HG03457 (cell line): ENCODE data around the gene LSM7.
"Not testable (repeated sequence)": the region's sequence is repeated elsewhere in the genome, so short reads cannot be mapped to it uniquely, and the experiment has no call there.

Experiments used
- ATAC-seq: cut with Tn5 transposase; IDR thresholded peaks from one replicate; pipeline ENCODE4 v1.9.1; 2021; ENCODE audit warnings: moderate number of reproducible peaks; ENCODE audit not compliant: unreplicated experiment

Gene LSM7

DNA sequence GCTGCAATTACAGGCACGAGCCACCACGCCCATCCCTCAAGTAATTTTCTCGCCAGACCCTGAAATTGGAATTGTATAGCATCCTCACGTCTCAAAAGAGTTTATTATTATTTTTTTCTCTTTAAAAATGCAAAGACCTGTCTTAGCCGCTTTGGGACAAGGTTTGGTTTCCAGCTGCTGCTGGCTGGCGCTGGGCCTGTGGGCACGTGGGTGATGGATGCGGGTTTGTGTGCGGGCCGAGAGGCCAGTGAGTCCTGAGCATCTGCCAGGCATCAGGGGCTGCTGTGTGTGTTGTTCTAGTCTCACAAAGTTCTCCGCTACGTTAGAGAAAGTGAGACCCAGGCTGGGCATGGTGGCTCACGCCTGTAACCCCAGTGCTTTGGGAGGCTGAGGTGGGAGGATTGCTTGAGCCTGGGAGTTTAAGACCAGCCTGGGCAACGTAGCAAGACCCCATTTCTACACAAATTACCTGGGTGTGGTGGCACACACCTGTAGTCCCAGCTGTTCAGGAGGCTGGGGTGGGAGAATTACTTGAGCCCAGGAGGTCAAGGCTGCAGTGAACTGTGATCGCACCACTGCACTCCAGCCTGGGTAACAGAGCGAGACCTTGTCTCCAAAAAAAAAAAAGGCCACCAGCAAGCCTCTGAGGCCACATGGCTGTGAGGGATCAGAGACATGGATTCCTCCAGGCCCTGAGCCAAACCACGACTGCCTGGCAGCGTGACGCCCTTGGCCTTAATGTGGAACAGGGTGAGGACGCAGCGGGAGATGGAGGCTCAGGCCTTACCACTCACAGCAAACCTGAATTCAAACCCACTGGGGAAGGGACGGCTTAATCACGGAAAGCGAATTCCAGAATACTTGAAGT is 27.0 kb upstream of the LSM7 start:
- ATAC-seq = no peak

DNA sequence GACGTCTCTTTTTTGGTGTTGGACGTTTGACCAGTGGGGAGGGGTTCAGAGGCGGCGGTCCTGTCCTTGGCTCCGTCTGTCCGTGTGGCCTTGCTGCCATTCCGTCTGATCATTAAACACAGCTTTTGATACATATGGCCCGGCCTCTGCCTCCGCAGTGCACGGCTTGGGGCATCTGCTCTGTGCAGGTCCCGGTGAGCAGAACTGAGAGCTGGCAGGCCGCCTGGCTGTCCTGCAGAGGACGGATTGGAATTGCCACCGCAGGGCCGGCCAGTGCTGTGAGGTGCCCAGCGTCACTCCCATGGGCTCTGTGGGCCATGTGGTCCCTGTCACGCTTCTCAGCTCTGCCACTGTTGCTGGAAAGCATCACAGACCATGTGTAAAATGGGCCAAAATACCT is 26.3 kb upstream of the LSM7 start:
- ATAC-seq = no peak

DNA sequence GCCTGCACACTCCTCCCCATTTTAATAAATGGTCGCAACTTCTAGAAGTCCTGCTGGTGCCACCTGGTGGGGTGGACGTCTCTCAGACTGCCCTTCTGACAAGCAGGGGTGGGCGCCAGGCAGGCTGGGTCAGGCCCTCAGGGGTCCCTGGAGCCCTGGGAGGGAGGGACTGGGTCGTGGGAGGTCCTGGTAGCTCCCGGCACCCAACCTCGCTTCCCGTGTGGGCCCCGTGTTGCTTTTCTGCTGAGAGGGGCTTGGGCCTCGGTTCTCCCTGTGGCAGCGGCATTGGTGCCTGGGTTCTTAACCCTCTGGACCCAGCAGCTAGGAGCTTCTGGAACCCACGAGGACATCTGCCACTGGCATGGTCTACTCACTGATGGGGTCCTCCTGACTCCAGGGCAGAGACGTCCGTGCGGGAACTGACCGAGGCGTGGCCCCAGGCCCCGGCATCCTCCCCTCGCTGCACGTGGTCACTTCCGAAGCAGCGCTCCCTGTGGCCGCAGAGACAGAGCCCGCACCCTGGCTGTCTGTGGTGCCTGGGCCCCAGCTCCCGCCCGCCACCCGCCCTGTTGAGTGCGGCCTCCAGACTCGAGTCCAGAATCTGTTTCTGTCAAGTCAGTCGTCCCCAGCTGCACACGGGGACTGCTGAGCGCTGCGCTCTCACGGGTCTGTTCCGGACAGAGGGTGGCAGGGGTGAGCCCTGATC is 25.7 kb upstream of the LSM7 start:
- ATAC-seq = no peak

DNA sequence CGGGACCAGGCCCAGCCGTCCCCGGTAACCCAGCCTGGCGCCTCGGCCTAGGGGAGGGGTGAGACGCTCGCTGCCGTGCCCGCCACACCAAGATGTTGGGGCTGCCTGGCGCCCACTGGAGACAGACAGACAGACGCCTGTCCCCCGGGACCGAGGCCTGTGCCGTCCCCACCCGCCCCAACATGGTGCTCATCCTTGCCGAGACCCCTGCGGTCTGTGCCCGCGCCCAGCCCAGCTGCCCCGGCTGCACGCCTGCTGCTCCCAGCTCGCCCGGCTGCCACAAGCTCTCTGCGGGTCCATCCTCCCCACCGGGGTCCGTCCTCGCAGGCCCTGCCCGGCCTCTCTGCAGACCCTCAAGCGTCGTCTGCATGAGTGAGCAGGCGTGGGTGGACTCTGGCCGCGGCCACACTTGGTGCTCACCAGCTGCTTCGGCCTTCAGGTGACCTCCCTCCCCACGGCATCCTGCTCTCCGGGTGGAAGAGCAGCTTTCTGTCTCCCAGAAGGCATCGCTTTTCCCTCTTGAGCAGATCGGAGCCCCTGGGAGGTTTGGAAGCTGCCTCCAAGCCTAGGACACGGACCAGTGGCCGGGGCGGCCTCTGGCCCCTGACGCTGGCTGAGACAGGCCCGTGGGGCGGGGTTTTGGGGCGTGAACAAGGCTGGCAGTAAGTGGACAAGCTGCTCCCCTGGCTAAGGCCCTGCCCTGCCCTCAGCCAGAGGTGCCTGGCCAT is 24.9 kb upstream of the LSM7 start:
- no peak for ATAC-seq

DNA sequence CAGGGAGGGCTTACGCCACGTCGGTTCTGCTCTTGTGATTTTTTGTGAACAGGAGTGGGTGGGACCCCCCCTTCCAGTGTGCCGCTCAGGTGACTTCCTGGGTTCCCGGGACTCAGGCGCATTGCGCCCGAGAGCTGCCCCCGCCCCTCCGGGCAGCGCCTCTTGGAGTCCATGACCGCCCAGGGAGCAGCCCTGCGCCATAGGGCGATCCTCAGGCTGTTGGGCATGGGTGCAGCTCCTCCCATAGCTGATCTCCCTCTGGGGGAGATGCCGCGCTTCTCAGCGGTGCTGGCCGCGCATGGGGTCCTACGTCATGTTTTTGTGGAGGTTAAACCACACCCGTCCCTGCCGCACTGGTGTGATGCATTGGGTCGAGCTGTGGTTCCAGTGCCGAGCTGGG is 23.7 kb upstream of the LSM7 start:
- ATAC-seq = no peak

DNA sequence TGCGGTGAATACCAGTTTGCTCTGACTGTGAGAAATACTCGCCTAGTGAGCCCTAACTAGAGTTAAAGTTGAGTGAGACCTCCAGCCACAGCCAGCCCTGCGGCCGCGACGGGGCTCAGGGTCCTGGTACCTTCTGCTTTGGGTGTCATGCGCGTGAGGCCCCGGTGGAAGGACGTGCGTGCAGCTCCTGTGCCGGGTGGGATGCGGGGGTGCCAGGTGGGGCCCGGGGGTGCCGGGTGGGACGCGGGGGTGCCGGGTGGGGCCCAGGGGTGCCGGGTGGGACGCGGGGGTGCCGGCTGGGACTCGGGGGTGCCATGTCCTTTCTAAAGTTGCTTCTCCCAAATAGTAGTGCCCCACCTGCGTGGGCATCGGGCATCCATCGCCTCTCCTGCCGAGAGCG is 23.2 kb upstream of the LSM7 start:
- ATAC-seq = no peak

DNA sequence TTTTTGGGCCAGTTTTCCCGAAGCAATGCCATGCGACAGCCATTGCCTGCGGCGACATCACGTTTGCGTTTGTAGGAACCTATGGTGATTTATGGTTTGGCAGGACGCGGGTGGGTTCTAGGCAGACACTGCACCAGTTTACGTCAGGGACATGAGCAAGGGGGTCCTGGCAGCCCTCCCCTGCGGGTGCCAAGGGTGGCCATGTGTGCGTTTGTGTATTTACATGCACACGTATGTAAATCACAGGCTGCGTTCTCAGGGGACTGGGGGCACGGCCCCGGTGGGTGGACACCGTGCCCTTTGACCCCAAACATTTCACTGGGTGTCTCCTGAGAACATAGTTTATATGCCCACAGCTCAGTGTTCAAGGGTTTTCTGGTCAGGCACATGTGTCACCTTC is 22.3 kb upstream of the LSM7 start:
- no peak for ATAC-seq

DNA sequence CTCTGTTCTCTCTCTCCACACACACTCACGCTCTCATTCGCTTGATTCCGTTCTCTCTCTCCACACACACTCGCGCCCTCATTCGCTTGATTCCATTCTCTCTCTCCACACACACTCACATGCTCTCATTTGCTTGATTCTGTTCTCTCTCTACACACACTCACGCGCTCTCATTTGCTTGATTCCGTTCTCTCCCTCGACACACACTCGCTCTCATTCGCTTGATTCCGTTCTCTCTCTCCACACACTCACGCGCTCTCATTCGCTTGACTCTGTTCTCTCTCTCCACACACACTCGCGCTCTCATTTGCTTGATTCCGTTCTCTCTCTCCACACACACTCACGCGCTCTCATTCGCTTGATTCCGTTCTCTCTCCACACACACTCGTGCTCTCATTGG is 21.4 kb upstream of the LSM7 start:
- ATAC-seq = not testable (repeated sequence)

DNA sequence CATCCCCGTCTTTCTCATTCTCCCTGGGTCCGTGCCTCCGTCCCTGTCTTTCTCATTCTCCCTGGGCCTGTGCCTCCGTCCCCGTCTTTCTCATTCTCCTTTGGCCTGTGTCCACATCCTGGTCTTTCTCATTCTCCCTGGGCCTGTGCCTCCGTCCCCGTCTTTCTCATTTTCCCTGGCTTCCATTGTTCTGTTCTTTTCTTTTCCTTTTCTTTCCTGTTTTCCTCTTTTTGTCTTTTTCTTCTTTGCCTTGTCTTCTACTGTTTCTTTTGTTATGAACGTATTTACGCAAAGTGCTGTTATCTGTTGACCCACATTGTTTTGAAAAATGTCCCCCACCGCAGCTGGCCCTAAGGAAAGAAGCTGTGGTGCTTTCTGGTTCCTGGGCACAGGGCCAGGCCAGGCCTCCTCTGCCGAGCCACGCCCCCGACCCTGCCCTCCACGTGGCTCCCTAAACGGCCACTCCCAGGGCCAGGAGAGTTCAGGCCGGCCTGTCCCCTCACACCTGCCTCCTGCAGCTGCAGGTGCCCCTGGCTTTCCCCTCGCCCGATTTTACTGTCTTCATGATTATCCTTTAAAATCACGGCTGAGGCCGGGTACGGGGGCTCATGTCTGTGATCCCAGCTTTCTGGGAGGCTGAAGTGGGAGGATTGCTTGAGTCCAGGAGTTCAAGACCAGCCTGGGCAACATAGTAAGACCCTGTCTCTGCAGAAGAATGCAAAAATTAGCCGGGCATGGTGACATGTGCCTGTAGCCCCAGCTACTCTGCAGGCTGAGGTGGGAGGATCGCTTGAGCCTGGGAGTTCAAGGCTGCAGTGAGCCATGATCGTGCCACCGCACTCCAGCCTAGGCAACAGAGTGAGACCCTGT is 17.6 kb upstream of the LSM7 start:
- ATAC-seq = no peak

DNA sequence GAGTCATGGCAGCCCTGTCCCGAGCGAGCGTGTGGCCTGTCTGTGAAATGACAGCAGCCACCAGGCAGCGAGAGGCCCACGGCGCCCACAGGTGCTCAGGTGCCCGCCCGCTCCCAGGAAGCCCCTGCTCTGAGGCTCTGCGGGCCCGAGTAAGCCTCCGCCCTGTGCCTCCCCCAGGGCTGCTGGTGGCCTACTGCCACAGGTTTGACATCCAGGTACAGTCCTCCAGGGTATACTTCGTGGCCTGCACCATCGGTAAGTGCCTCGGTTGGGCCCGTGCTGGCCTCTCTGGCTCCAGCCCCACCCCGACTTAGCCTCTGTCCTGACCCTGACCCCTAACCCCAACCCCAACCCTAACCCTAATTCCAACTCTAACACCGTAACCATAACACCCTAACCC is 16.7 kb upstream of the LSM7 start:
- ATAC-seq = no peak

DNA sequence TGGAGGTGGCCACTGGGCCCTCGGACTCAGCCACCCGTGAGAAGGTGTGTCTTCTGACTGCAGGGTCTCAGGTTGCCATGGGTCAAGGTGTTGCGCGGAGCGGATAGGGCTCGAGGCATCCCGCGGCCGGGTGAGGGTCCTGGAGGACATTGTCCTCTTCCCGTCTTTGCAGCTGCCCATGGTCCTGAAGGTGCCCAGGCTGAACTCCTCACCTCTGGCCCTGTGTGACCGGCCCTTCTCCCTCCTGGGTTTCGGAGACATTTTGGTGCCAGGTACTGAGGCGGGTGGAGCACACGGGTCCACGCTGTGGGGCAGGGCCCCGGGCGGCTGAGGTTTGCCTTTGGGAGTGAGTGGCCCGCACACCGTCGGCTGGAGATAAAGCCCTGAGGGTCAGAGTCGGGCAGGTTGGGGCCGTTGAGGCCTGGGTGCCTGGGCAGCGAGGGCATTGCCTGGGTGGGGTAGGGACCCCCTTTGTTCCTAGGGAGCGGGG is 16.0 kb upstream of the LSM7 start:
- no peak for ATAC-seq

DNA sequence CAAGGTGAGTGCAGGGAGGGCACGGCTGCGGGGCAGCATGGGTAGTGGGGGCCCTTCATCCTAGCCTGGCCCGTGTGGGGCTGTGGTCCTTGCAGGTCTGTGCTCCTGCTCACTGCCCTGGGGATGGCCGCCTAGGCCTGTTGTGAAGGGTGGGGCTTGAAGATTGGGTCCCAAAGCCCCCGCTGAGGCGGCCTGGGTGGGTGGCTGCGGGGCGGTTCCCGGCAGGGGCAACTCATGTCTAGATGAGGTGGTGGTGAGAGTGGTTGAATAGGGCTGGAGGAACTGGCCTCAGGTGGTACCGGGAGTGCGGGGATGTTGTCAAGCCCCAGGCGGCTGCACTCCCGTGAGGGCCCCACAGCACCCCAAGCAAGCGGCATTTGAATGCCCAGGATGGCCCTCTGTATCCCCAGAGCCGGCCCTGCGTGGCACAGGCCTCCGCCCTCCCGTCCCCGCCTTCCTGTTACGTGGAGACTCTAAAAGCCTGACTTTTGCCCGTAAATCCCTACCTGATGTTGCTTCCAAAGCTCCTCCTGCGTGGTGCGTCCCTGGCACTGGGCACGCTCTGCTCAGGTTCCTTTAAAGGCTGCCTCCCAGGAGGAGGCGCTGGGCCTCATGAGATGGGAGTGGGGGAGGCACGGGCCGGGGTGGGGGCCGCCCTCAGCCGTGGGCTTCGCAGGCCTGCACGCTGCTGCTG is 15.1 kb upstream of the LSM7 start:
- ATAC-seq = no peak

DNA sequence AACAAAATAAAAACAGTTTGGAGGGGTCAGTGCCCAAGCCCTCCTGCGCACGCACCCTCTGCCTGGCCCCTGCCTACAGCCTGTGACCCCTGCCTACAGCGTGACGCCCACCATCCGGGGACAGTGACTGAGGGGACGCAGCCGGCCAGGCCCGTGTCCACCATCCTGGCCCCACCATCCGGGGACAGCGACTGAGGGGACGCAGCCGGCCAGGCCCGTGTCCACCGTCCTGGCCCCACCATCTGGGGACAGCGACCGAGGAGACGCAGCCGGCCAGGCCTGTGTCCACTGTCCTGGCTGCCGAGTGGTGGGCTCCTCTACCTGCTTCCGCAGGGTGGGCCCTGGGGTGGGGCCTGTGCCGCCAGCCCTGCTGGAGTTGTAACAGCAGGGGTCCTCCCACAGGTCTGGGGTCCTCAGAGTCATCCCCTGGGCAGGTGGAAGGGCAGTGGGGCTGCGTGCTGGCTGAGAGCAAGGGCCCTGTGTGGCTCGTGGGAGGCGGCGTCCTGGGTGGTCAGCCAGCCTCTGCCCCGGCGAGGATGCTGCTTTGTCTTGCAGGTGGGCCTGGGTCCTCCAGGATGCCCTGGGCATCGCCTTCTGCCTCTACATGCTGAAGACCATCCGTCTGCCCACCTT is 14.4 kb upstream of the LSM7 start:
- ATAC-seq = no peak

DNA sequence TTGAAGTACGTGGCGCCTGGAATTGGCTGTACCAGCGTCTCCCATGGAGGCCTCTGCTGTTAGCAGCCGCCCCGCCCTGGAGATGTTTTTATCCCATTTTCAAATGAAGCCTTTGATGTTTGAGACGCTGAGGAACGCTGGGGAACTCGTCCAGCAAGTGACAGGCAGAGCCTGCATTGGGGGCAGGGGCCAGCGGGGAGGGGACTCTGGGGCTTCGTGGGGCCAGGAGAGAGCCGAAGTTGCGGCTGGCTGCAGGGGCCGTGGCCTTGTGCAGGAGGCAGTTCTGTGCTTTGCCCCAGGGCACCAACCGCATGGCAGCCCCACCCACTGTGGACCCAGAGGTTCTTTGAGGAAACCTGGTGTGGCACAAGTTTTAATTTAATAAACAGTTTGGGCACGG is 13.6 kb upstream of the LSM7 start:
- ATAC-seq = no peak

DNA sequence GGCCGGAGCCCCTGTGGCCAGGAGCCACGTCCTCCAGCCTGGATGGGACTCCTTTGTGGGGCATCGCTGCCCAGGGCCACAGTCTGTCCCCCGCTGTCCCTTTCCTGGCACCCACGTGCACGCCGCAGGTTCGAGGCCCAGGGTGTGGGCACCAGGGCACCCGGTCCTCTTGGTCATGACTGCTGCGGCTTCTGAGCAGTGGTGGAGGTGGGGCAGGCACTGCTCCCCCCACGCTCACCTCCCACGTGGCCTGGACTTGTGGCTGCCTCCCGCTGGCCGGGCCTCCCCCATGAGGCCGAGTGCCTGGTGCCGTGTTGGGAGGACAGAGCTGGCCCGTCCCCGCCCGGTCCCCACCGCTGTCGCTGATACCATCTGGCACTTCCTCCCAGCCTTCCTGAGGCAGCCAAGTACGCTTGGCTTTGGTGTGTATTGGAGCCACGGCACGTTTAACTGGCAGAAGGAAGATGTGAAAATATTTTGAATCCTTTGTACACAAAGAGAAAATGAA is 12.9 kb upstream of the LSM7 start:
- no peak for ATAC-seq

DNA sequence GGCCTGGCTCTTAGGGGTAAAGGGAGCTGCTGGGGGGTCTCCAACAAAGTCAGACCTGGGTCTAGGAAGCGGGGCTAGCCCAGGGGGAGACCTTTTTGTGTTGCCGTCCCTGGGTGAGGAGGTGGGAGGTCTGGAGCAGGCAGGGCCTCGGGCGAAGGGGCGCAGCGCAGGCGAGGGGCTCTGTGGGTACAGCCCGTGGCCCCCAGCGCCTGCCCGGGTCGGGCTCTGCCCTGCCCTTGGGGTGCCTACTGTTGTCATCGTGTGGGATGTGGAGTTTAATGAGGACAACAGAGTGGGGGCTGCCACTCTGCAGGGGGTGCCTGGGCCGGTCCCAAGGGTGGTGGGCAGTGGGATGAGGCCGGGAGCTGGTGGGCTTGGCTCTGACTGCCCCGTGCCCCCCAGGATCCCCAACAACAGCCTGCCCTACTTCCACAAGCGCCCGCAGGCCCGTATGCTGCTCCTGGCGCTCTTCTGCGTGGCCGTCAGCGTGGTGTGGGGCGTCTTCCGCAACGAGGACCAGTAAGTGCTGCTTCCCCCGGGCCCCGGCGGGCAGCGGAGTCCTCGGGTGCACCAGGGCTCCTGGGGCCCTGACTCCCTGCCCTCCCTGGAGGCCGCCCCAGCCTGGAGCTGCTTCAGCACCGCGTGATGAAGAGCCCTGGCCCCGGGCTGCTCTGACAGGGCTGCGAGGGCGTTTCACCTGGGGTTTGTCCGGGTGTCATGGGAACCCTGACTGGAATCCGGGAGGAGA is 12.3 kb upstream of the LSM7 start:
- no peak for ATAC-seq

DNA sequence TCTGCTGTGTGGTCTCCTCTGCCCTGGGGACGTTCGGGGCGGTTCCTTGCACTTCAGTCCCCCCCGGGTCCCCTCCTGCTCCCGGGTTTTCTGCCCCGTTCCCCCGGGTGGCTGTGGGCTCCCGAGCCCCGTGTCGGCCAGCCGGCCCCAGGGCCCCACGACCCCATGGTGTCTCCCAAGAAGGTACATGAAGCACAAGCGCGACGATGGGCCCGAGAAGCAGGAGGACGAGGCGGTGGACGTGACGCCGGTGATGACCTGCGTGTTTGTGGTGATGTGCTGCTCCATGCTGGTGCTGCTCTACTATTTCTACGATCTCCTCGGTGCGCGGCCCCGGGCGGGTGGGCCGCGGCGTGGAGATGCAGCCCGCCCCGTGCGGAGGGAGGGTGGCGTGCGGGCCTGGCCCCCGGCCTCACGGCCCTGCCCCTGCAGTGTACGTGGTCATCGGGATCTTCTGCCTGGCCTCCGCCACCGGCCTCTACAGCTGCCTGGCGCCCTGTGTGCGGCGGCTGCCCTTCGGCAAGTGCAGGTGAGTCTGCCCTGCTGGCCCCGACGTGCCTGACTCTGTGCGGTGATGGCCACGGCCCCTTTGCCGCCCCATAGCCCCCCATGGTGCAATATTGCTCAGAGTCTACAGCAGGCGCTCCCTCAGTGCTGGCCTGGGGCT is 11.4 kb upstream of the LSM7 start:
- ATAC-seq = no peak
